Cardiac septum (tissue), 1 donor: Measurements from ENCODE around the gene AHRR. TPM values are rescaled to one million over a fixed set of nuclear protein-coding genes. Genes with fewer than 3 reads are reported as not detected.
A peak's percentile ranks its signal among the peaks of the same experiment; 100 is the strongest.
"Not testable (repeated sequence)": the region's sequence is repeated elsewhere in the genome, so short reads cannot be mapped to it uniquely, and the experiment has no call there.

Experiments used
- DNase-seq: peaks from one replicate; pipeline ENCODE4 v3.0.0-alpha.2; 2020; ENCODE audit warnings: low spot score
- intact Hi-C: fragments of 100-400 bp; cut with DNase I; formaldehyde crosslinking; loops from one replicate; pipeline ENCODE4 v1.14.0; 2022
- total RNA-seq: library from RNA; stranded (reverse); fragmentation: NEBNext Ultra II Directional; extraction: Animal tissue kit (Norgen Biotek cat#: 25700); gene quantifications from one replicate; pipeline ENCODE4 v1.2.1, GENCODE V29; 2021
- donor health status: DM: no; HTN: no; CAD: no.

Gene AHRR
- total RNA-seq, 1 donor from 2014 or later: 0.73 TPM

GRCh38 chr5:388266-389196 lies 67.0 kb downstream of the AHRR start:
- peak; percentile 67 for DNase-seq
- intact Hi-C loops: no loop called here

- intact Hi-C loops: no loop called here
- DNase-seq: peak; percentile 35
Observed at GRCh38 chr5:389197-389821, 67.8 kb downstream of the AHRR start.

GRCh38 chr5:389891-390622 lies 68.5 kb downstream of the AHRR start:
- intact Hi-C loops: no loop called here
- peak; percentile 7 for DNase-seq

- DNase-seq: peak; percentile 29
- intact Hi-C loops: no loop called here
Observed at GRCh38 chr5:390623-391491, 69.3 kb downstream of the AHRR start.

GRCh38 chr5:392431-392988 lies 71.0 kb downstream of the AHRR start:
- intact Hi-C loops: no loop called here
- DNase-seq: peak; percentile 47

GRCh38 chr5:393846-394275 lies 72.3 kb downstream of the AHRR start:
- peak; percentile 54 for DNase-seq
- intact Hi-C loops: no loop called here

GRCh38 chr5:394671-395155 lies 73.2 kb downstream of the AHRR start:
- intact Hi-C loops: no loop called here
- peak; percentile 66 for DNase-seq

- peak; percentile 36 for DNase-seq
Observed at GRCh38 chr5:395156-395920, 73.8 kb downstream of the AHRR start.

GRCh38 chr5:395921-396530 lies 74.5 kb downstream of the AHRR start:
- intact Hi-C loops: no loop called here
- DNase-seq: peak; percentile 65

More at GRCh38 chr5:395156-395920, 73.8 kb downstream of the AHRR start:
- intact Hi-C loops: no loop called here

GRCh38 chr5:396531-396961 lies 75.0 kb downstream of the AHRR start:
- intact Hi-C loops: no loop called here
- peak; percentile 53 for DNase-seq

GRCh38 chr5:398141-398474 lies 76.6 kb downstream of the AHRR start:
- DNase-seq: peak; percentile 39
- intact Hi-C loops: not testable (repeated sequence)

GRCh38 chr5:398475-399295 lies 77.2 kb downstream of the AHRR start:
- peak; percentile 46 for DNase-seq
- intact Hi-C loops: no loop called here

GRCh38 chr5:399296-400281 lies 78.1 kb downstream of the AHRR start:
- intact Hi-C loops: no loop called here

GRCh38 chr5:400282-401145 lies 79.0 kb downstream of the AHRR start:
- intact Hi-C loops: no loop called here
- DNase-seq: peak; percentile 71

More at GRCh38 chr5:399296-400281, 78.1 kb downstream of the AHRR start:
- peak; percentile 82 for DNase-seq
